IPS-11a (cell line): ENCODE data around the gene LCN2.
"Not testable (repeated sequence)": the region's sequence is repeated elsewhere in the genome, so short reads cannot be mapped to it uniquely, and the experiment has no call there.

Source experiments
- H3K4me3 ChIP-seq: one replicate; pipeline ENCODE4 v1.5.1; 2013; ENCODE audit warnings: low read depth, low read length, control low read depth

Gene LCN2

GRCh38 chr9:128149001-128149701, at the start of gene LCN2:
TSS of gene LCN2 (plus strand) at chr9:128149453. CDS start at chr9:128149526, 73 bp downstream.
- no peak within 1 kb of the TSS for H3K4me3 ChIP-seq

GRCh38 chr9:128099932-128100491, 49.2 kb upstream of the LCN2 start:
- H3K4me3 ChIP-seq, result no peak overlapping the region

- no peak overlapping the region for H3K4me3 ChIP-seq
These were observed 48.7 kb upstream of the LCN2 start for GRCh38 chr9:128100581-128100980.

- H3K4me3 ChIP-seq, result no peak overlapping the region
These were observed 48.0 kb upstream of the LCN2 start for GRCh38 chr9:128101231-128101661.

GRCh38 chr9:128101690-128102089, 47.6 kb upstream of the LCN2 start:
- H3K4me3 ChIP-seq, result no peak overlapping the region

- no peak overlapping the region for H3K4me3 ChIP-seq
These were observed 47.1 kb upstream of the LCN2 start for GRCh38 chr9:128102196-128102595.

GRCh38 chr9:128102861-128103588, 46.2 kb upstream of the LCN2 start:
- H3K4me3 ChIP-seq, result no peak overlapping the region

- H3K4me3 ChIP-seq, result no peak overlapping the region
These were observed 45.7 kb upstream of the LCN2 start for GRCh38 chr9:128103589-128103962.

GRCh38 chr9:128104171-128104618, 45.1 kb upstream of the LCN2 start:
- H3K4me3 ChIP-seq, result no peak overlapping the region

- no peak overlapping the region for H3K4me3 ChIP-seq
These were observed 43.6 kb upstream of the LCN2 start for GRCh38 chr9:128105538-128106175.

GRCh38 chr9:128106181-128106939, 42.9 kb upstream of the LCN2 start:
- H3K4me3 ChIP-seq, result no peak overlapping the region

GRCh38 chr9:128106940-128107467, 42.2 kb upstream of the LCN2 start:
- H3K4me3 ChIP-seq, result no peak overlapping the region

GRCh38 chr9:128107468-128108268, 41.6 kb upstream of the LCN2 start:
- no peak overlapping the region for H3K4me3 ChIP-seq

GRCh38 chr9:128108269-128109049, 40.8 kb upstream of the LCN2 start:
- no peak overlapping the region for H3K4me3 ChIP-seq

- H3K4me3 ChIP-seq, result no peak overlapping the region
These were observed 40.1 kb upstream of the LCN2 start for GRCh38 chr9:128109050-128109709.

- H3K4me3 ChIP-seq, result not testable (repeated sequence)
These were observed 37.5 kb upstream of the LCN2 start for GRCh38 chr9:128111726-128112125.

GRCh38 chr9:128113526-128114325, 35.5 kb upstream of the LCN2 start:
- no peak overlapping the region for H3K4me3 ChIP-seq
